BJ (cell line): ENCODE measurements around the gene NTMT1. TPM values are rescaled to one million over a fixed set of nuclear protein-coding genes. Genes with fewer than 3 reads are reported as not detected.

ENCODE experiments used
- CTCF ChIA-PET: fragments of 350-600 bp; formaldehyde crosslinking; extraction: SDS; loops from one replicate; lab custom pipeline; 2021; ENCODE audit warnings: antibody characterized with exemption, inconsistent platforms; lab: Yijun Ruan, JAX
- POLR2A ChIA-PET: fragments of 300-600 bp; sonication (Branson Sonifier 250); formaldehyde crosslinking; extraction: SDS; loops from one replicate; lab custom pipeline; 2021; ENCODE audit warnings: antibody characterized with exemption; lab: Charles Lee
- DNase-seq: peaks from one replicate; pipeline ENCODE4 v3.0.0-alpha.2; 2011; ENCODE audit warnings: low read depth
- H3K27me3 ChIP-seq: 2 replicates; pipeline ENCODE4 v1.6.0; 2011; ENCODE audit warnings: low read length; ENCODE audit not compliant: control insufficient read depth, insufficient read depth
- H3K36me3 ChIP-seq: 2 replicates; pipeline ENCODE4 v1.5.1; 2011; ENCODE audit warnings: low read length; ENCODE audit not compliant: control insufficient read depth, insufficient read depth
- H3K4me3 ChIP-seq: 2 replicates; pipeline ENCODE4 v1.5.1; 2011; ENCODE audit warnings: low read depth, mild to moderate bottlenecking, control low read depth, low read length
- polyA plus RNA-seq: library from polyadenylated mRNA; depleted of rRNA; stranded (reverse); fragments of >200 nt; gene quantifications from 2 replicates; pipeline ENCODE4 v1.2.3, GENCODE V29; 2011
- TF ChIP-seq, protein P1 (sequence below): IDR thresholded peaks from 2 replicates; pipeline ENCODE4 v1.5.1; 2011; ENCODE audit warnings: low read depth, mild to moderate bottlenecking, control low read depth, inconsistent platforms, low read length, moderate library complexity; ENCODE audit not compliant: insufficient read depth

NTMT1 gene
- polyA plus RNA-seq, 1 experiment: 96.3 TPM

DNA sequence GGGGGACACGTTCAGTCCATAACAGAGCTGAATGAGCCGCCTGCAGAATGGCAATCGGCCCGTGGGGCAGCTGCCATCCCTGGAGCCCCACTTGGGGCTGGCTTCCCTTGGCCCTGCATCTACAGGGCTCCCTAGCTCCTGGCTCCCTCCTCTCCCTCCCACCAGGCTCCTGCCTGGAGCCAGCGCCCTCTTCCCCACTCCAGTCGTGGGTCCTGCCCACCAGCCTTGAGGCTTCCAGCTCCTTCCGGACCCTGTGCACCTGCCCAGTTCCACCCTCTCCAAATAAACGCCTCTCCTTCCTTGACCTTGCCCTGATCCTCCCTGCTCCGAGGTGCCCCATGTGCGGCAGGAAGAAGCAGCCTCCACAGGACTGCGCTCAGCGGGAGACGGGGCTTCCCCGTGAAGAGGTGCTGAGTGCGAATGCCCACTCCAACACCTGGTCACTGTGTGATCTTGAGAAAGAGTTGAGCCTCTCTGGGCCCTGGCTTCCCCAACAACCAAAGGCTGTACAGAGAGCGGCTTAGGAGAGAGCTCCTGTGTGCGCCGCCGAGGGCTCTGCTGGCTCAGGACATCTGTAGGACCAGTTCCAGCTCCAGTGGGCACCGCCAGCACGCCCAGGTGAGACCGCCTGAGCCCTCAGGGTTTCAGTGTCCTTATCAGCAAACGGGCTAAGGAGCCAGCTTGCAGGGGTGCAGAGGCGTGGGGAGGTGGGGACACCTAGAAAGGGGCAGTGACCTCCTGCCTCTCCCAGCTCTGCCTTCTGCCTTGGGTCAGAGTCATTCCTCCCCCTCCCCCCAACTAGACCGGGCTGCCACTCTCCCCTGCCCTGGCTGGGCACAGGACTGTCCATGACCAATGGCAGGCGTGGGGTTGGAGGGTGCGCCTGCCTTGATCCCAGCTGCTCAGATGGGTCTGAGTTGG lies 17.1 kb upstream of the NTMT1 start:
- DNase-seq: no peak
- no peaks in the 10 kb centered on the region for H3K36me3 ChIP-seq
- ChIA-PET CTCF (interaction anchor here (0.6 to 5.7 kb wide), 16 partner anchors 8 to 479 kb away, joined by 3 to 44 read pairs (median 4); no protein-coding TSS in a partner anchor), POLR2A (interaction anchor here (0.6 kb wide), 1 partner anchor 112 kb away, joined by 3 read pairs; no protein-coding TSS in a partner anchor)
- TF ChIP-seq, protein P1, sequence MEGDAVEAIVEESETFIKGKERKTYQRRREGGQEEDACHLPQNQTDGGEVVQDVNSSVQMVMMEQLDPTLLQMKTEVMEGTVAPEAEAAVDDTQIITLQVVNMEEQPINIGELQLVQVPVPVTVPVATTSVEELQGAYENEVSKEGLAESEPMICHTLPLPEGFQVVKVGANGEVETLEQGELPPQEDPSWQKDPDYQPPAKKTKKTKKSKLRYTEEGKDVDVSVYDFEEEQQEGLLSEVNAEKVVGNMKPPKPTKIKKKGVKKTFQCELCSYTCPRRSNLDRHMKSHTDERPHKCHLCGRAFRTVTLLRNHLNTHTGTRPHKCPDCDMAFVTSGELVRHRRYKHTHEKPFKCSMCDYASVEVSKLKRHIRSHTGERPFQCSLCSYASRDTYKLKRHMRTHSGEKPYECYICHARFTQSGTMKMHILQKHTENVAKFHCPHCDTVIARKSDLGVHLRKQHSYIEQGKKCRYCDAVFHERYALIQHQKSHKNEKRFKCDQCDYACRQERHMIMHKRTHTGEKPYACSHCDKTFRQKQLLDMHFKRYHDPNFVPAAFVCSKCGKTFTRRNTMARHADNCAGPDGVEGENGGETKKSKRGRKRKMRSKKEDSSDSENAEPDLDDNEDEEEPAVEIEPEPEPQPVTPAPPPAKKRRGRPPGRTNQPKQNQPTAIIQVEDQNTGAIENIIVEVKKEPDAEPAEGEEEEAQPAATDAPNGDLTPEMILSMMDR: no peak
- H3K4me3 ChIP-seq: no peak overlapping the region
- H3K27me3 ChIP-seq: no peaks in the 10 kb centered on the region

DNA sequence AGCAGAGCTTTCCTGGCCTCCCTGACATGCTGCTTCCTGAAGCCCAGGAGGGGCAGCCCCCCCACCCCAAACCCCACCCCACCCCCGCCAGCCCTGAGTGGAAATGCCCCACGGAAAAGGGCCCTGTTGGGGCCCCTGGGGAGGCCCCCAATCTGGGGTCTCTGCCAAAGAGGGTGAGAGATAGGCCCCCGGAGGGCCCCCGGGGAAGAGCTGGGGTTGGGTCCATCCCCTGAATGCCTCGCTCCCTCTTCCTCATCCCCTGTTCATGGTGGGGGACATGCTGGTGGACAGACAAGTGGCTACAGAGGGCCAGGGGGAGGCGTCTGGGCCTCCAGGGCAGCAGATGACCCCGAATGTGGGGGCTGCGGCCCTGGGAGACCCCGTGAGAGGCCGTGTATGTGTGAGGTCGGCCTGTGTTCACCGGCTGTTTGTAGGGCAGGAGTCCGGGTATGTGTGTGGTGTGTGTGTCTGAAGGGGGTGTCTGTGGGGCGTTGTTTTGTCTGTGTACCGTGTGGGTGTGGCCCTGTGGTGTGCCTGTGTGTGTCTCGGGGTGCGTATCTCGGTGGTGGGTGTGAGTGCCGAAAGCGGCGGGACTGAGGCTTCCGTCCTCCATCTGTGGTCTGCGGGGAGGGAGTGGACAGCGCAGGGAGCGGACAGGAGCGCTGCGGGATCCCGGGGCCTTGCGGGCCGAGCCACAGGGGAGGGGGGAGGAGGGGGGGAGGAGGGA lies 16.3 kb upstream of the NTMT1 start:
- TF ChIP-seq, protein P1: no peak
- Histone ChIP-seq H3K36me3 (no peaks in the 10 kb centered on the region), H3K27me3 (no peaks in the 10 kb centered on the region), H3K4me3 (peak overlapping the region; percentile 51)
- ChIA-PET POLR2A (interaction anchor here (0.6 kb wide), 1 partner anchor 113 kb away, joined by 3 read pairs; no protein-coding TSS in a partner anchor), CTCF (interaction anchor here (0.9 to 5.7 kb wide), 10 partner anchors 113 to 480 kb away, joined by 3 to 44 read pairs (median 5); no protein-coding TSS in a partner anchor)
- no peak for DNase-seq

DNA sequence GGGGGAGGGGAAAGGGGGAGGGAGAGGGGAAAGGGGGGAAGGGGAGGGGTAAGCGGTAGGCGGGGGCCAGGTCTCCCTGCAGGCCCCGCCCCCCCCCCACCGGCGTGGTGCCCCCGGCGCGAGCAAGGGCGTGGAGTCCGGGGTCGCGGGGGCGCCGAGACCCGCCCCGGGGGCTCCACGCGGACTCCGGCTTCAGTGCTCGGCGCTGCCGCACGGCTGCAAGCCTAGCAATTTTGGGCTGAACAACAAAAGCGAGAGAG lies 15.8 kb upstream of the NTMT1 start:
- Histone ChIP-seq H3K27me3 (no peaks in the 10 kb centered on the region), H3K36me3 (no peaks in the 10 kb centered on the region), H3K4me3 (peak overlapping the region; percentile 51)
- ChIA-PET CTCF (no interaction called here), POLR2A (no interaction called here)
- TF ChIP-seq, protein P1: no peak
- DNase-seq: no peak

DNA sequence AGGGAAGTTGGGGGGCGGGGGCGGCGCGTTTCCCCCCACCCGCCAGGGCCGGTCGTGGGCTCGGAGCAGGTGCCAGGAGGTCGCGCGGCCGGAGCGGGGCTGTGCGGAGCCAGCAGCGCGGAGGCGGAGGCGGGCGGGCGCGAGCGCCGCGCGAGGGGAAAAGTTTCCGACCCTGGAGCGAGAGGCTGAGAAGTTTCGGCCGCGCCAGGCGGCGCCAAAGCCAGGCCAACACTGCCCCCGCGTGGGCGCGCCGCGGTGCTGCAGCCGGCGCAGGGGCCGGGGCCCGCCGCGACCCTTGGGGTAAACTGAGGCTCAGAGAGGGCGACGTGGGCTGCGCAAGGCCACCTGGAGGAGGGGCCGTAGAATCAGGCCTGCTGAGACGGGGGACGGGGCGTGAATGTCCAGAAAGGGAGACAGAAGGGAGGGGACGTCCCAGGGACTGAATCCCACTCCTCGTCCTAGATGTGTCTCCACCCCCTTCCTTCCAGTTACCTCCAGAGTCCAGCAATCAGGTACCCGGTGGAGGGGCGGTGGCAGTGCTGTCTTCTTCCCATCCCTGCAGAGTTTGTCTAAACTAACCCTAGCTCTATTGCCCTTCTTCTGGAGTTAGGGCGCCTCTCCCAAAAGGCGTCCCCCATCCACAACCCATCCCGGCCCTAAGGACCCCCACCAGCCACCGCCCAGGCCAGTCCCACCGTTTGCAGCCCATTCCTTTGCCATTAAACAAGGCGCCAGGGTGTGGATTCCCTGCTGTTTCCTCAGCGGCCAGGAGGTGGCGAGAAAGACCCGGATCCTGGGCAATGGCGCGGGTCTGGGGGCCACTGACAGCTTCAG lies 15.3 kb upstream of the NTMT1 start:
- POLR2A ChIA-PET: no interaction called here
- CTCF ChIA-PET: interaction anchor here (0.5 to 3.1 kb wide), 37 partner anchors 12 to 498 kb away, joined by 3 to 37 read pairs (median 4); partner anchors contain the start of genes C9orf50 and NTMT1

More for the DNA sequence above, 15.3 kb upstream of the NTMT1 start:
- DNase-seq: no peak
- TF ChIP-seq, protein P1: peak; percentile 90
- Histone ChIP-seq H3K36me3 (no peaks in the 10 kb centered on the region), H3K4me3 (peak overlapping the region; percentile 51), H3K27me3 (no peaks in the 10 kb centered on the region)
